Bronchial epithelial cell (primary cell): ENCODE measurements around the gene CARMIL1. TPM values are rescaled to one million over a fixed set of nuclear protein-coding genes. Genes with fewer than 3 reads are reported as not detected.

Experiments
- DNase-seq: peaks from one replicate; pipeline ENCODE4 v3.0.0-alpha.2; 2010; ENCODE audit warnings: low read depth
- FAIRE-seq: peaks from 2 replicates; lab custom pipeline; 2011; peaks lifted over from hg19 to GRCh38; lab: Jason Lieb, UNC
- H3K27me3 ChIP-seq: 2 replicates; pipeline ENCODE4 v1.5.1; 2011; ENCODE audit warnings: low read length; ENCODE audit not compliant: control insufficient read depth, insufficient read depth
- H3K36me3 ChIP-seq: 2 replicates; pipeline ENCODE4 v1.5.1; 2011; ENCODE audit warnings: low read length; ENCODE audit not compliant: control insufficient read depth, insufficient read depth
- H3K4me3 ChIP-seq: 2 replicates; pipeline ENCODE4 v1.5.1; 2011; ENCODE audit warnings: mild to moderate bottlenecking, low read depth, low read length, control low read depth
- total RNA-seq: library from RNA; depleted of rRNA; stranded (reverse); fragments of >200 nt; gene quantifications from 2 replicates; pipeline ENCODE4 v1.2.1, GENCODE V29; 2014
- TF ChIP-seq, protein P1 (sequence below): IDR thresholded peaks from 2 replicates; pipeline ENCODE4 v1.5.1; 2011; ENCODE audit warnings: mild to moderate bottlenecking, moderate library complexity, low read length, control low read depth, inconsistent platforms; ENCODE audit not compliant: insufficient read depth, severe bottlenecking

Gene CARMIL1
- total RNA-seq, 1 donor from 2014 or later = 12.1 TPM

DNA sequence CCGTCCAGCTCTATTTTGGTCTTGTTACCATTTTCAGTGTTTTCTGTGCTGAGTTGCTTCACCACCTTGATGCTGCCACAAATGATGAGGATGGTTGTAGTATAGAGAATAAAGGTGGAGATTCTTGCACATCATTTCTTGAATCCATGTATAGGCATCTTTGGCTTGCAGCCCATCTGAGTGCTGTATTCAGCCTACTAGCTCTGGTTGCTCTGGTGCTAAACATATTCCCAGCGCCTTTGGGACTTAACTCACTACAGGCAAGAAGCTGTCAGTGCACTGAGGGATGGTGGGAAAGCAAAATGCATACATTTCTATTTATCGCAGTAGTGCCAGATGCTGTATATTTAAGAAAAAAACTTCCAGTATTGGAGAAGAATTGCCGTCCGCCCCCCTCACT lies 86.0 kb downstream of the CARMIL1 start:
- TF ChIP-seq, protein P1, sequence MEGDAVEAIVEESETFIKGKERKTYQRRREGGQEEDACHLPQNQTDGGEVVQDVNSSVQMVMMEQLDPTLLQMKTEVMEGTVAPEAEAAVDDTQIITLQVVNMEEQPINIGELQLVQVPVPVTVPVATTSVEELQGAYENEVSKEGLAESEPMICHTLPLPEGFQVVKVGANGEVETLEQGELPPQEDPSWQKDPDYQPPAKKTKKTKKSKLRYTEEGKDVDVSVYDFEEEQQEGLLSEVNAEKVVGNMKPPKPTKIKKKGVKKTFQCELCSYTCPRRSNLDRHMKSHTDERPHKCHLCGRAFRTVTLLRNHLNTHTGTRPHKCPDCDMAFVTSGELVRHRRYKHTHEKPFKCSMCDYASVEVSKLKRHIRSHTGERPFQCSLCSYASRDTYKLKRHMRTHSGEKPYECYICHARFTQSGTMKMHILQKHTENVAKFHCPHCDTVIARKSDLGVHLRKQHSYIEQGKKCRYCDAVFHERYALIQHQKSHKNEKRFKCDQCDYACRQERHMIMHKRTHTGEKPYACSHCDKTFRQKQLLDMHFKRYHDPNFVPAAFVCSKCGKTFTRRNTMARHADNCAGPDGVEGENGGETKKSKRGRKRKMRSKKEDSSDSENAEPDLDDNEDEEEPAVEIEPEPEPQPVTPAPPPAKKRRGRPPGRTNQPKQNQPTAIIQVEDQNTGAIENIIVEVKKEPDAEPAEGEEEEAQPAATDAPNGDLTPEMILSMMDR = no peak
- no peak for FAIRE-seq
- Histone ChIP-seq H3K4me3 (no peak overlapping the region), H3K27me3 (no peaks in the 10 kb centered on the region), H3K36me3 (no peaks in the 10 kb centered on the region)
- DNase-seq = no peak

DNA sequence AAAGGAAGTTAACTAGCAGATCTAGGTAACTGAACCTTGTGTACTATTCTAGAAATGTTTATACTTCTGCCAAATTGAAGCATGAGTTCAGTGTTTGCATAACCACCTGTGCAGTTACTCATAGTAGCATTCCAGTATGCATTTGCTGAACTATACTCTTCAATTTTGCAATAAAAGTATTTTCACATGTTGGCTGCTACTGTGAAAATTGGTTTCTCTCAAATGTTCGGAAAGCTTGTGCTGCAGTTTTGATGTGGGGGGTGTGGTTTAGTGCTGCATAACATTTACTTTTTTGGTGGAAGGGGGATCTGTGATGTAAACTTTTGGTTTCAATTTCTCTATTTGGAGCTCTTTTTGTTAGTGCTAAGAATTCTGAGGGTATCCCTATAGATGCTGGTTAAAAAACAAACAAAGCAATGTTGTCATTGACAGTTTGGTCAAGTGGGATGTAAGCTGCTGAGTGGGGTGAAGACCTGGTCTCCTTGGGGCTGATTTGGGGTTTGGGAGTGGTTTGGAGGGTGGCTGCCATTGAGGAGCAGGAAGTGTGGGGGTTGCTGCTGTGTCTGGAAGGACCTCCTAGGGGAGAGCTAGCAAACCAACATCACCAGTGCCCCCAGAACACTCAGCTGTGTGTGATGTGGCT lies 87.8 kb downstream of the CARMIL1 start:
- Histone ChIP-seq H3K36me3 (no peaks in the 10 kb centered on the region), H3K4me3 (no peak overlapping the region), H3K27me3 (no peaks in the 10 kb centered on the region)
- FAIRE-seq = no peak
- peak; percentile 73 for DNase-seq
- TF ChIP-seq, protein P1 = no peak

DNA sequence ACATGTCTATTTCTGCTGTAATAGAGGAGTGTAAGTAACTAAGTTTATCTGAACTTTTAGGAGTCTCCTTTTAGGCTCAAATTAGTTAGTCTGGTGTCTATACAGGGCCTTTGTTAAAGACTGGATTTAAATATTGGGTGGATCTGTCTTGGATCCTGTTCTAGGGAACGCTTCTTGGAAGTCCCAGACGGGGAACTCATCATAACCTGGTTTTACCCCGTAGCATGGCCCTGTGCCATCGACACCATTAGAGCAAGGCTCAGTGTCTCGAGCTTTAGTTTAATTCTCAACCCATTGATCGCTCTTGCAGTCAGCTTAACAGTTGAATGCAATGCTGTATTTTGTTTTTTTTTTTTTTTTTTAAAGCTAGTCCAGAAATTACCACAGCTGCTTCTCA lies 89.9 kb downstream of the CARMIL1 start:
- Histone ChIP-seq H3K4me3 (no peak overlapping the region), H3K27me3 (no peaks in the 10 kb centered on the region), H3K36me3 (no peaks in the 10 kb centered on the region)
- FAIRE-seq (no peak), DNase-seq (no peak)
- TF ChIP-seq, protein P1 = no peak

DNA sequence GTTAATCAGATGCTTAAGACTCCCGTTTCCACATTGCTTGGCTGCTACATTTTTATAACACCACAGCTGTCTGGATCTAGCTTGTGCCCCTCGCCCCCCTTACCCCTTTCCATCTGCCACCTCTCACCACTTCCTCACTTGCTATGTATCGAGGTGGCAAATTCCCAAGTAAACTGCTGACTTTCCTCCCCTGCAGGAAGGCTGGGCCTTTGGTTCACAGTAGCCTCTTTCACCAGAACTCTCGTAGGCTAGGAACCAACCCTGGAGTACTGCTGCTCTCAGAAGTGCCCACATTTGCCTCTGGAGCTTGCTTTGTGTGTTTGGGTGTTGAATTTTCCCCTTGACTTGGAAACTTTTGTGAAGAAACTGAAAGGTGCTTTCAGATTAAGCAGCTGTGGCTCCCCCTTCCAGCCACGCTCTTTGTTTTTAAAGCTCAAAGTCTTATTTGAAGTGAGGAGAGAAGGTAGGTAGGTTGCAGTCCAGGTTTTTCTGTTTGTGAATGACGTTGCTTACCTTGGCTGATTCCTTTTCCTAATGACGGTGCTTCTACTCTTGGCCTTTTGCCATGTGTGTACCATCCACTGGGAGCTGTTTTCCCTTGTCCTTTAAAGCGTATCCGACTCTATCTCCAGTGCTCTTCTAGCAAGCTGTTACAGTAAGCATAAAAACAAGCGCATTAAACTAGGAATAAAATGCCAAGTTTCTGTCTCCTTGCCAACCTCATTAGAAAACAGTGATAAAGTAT lies 90.4 kb downstream of the CARMIL1 start:
- no peak overlapping the region for H3K4me3 ChIP-seq
- TF ChIP-seq, protein P1 = no peak
- no peaks in the 10 kb centered on the region for H3K36me3 ChIP-seq
- DNase-seq = peak; percentile 33
- no peaks in the 10 kb centered on the region for H3K27me3 ChIP-seq
- FAIRE-seq = no peak

DNA sequence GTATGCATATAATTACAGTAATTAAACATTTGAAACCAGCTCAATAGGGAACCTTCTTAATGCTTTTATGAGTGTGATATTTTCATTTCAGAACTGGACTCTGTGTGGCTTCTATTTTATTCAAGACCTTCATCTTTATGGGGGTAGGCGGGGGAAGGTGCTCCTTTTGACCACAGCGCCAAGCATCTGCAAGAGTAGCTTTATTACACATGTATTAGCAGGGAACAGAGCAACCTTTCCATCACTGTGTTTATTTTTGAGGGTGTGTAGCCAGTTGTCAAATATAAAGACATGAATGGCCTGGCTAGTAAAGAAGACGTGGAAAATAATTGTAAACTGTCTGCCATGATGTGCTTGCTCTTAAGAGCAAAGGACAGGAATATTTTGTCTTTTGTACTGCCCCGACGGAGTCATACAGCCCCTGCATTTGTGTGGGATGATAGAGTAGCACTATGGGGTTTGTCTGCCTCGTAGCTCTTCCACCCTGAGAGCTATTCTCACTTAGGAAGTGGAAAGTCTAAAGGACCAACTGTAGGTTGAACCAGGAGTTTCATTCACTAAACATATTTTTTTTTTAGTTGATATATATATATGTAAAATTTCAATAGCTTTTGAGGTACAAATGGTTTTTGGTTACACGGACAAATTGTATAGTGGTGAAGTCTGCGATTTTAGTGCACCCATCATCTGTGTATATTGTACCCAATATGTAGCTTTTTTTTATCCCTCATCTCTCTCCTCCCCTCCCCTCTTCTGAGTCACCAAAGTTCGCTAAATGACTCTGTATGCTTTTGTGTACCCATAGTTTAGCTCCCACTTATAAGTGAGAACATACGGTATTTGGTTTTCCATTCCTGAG lies 91.2 kb downstream of the CARMIL1 start:
- DNase-seq (no peak), FAIRE-seq (no peak)
- H3K4me3 ChIP-seq = no peak overlapping the region
- H3K36me3 ChIP-seq = no peaks in the 10 kb centered on the region
- no peaks in the 10 kb centered on the region for H3K27me3 ChIP-seq
- TF ChIP-seq, protein P1 = no peak
